ENCODE measurements around the gene ADD1. TPM values are rescaled to one million over a fixed set of nuclear protein-coding genes. Genes with fewer than 3 reads are reported as not detected.

Gene ADD1
- total RNA-seq, 1 experiment from 2014 or later: 163 TPM

GRCh38 chr4:2870082-2870481, 26.4 kb downstream of the ADD1 start:
- Histone ChIP-seq H4K20me1 (ENCODE audit: control insufficient read depth, insufficient read depth, insufficient read length) (no peaks in the 10 kb centered on the region), H2BK5ac (ENCODE audit: insufficient read length, low read length) (no peak overlapping the region), H4K5ac (ENCODE audit: insufficient read length, low read depth, low read length) (no peak overlapping the region), H4K8ac (replicated peaks; ENCODE audit: insufficient read length, low read depth, low read length) (no peak overlapping the region), H2BK120ac (ENCODE audit: low read depth, low read length, poor library complexity, severe bottlenecking) (no peak overlapping the region), H2BK12ac (ENCODE audit: insufficient read length, low read depth, low read length) (no peak overlapping the region), H3K9me3 (ENCODE audit: control insufficient read depth, low read depth, low read length) (no peaks in the 10 kb centered on the region), H3K56ac (ENCODE audit: insufficient read length, low read depth, low read length) (no peak overlapping the region), H3K18ac (ENCODE audit: insufficient read length, low read depth, low read length) (no peak overlapping the region), H2AK5ac (ENCODE audit: insufficient read length, low read length) (no peak overlapping the region), H3K9ac (ENCODE audit: extremely low read depth, insufficient read length, low read length) (no peak overlapping the region), H3K4me1 (ENCODE audit: insufficient read depth, low read length) (peaks cover 2% of the 10 kb centered on the region; the same call in 1 of the 2 replicates), H3T11ph (ENCODE audit: low read length) (no peak overlapping the region), H3K23ac (ENCODE audit: insufficient read length, low read depth, low read length) (no peak overlapping the region), H3K79me2 (ENCODE audit: insufficient read depth, low read length) (peaks cover 15% of the 10 kb centered on the region; the same call in 1 of the 2 replicates), H3K4me2 (ENCODE audit: insufficient read depth, insufficient read length, low read length) (no peak overlapping the region), H3K14ac (ENCODE audit: insufficient read depth, low read length) (no peak overlapping the region), H2AFZ (ENCODE audit: low read length) (no peak overlapping the region), H2BK20ac (ENCODE audit: low read depth, low read length, poor library complexity, severe bottlenecking) (no peak overlapping the region), H3K79me1 (ENCODE audit: insufficient read depth, low read depth, low read length, poor library complexity, severe bottlenecking) (peaks cover 13% of the 10 kb centered on the region), H3K27ac (ENCODE audit: insufficient read length, low read depth, low read length) (no peak overlapping the region), H4K91ac (ENCODE audit: insufficient read length, low read depth, low read length) (no peak overlapping the region), H3K23me2 (ENCODE audit: insufficient read length, low read depth, low read length, poor library complexity, severe bottlenecking) (no peaks in the 10 kb centered on the region), H3K27me3 (ENCODE audit: insufficient read depth, low read length) (no peaks in the 10 kb centered on the region), H3K4ac (ENCODE audit: low read depth, low read length) (no peak overlapping the region), H2BK15ac (ENCODE audit: low read depth, low read length) (no peak overlapping the region)
- Mint-ChIP-seq H3K9me3 (no peaks in the 10 kb centered on the region), H3K27ac (peak overlapping the region in 1 of 3 experiments; percentile 3; a peak in 2 of 7 replicates), H3K4me1 (peaks cover 41 to 54% of the 10 kb centered on the region in 2 experiments), H3K36me3 (ENCODE audit: insufficient read depth in 1 of 3, low read depth in 3 of 3) (no peaks in the 10 kb centered on the region; a peak in 1 of 7 replicates), H3K27me3 (ENCODE audit: low read depth) (no peaks in the 10 kb centered on the region), H3K4me3 (no peak overlapping the region)
- no peak for DNase-seq
- TF ChIP-seq, protein P1, sequence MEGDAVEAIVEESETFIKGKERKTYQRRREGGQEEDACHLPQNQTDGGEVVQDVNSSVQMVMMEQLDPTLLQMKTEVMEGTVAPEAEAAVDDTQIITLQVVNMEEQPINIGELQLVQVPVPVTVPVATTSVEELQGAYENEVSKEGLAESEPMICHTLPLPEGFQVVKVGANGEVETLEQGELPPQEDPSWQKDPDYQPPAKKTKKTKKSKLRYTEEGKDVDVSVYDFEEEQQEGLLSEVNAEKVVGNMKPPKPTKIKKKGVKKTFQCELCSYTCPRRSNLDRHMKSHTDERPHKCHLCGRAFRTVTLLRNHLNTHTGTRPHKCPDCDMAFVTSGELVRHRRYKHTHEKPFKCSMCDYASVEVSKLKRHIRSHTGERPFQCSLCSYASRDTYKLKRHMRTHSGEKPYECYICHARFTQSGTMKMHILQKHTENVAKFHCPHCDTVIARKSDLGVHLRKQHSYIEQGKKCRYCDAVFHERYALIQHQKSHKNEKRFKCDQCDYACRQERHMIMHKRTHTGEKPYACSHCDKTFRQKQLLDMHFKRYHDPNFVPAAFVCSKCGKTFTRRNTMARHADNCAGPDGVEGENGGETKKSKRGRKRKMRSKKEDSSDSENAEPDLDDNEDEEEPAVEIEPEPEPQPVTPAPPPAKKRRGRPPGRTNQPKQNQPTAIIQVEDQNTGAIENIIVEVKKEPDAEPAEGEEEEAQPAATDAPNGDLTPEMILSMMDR (conservative IDR thresholded peaks at IDR 0.05): no peak
- WGBS (ENCODE audit: extremely low coverage, insufficient read length, low lambda C conversion rate): no CpG with 5 or more reads among the region's 2 CpGs
